HTR-8/SVneo (cell line): ENCODE measurements around the gene BRINP3.
"Not testable (repeated sequence)": the region's sequence is repeated elsewhere in the genome, so short reads cannot be mapped to it uniquely, and the experiment has no call there.

Source experiments
- DNase-seq: peaks from one replicate; pipeline ENCODE4 v3.0.0; 2011; ENCODE audit warnings: low spot score, mixed read lengths; ENCODE audit not compliant: insufficient read length
- FAIRE-seq: peaks from 2 replicates; lab custom pipeline; 2011; peaks lifted over from hg19 to GRCh38; lab: Jason Lieb, UNC

The BRINP3 gene

DNA sequence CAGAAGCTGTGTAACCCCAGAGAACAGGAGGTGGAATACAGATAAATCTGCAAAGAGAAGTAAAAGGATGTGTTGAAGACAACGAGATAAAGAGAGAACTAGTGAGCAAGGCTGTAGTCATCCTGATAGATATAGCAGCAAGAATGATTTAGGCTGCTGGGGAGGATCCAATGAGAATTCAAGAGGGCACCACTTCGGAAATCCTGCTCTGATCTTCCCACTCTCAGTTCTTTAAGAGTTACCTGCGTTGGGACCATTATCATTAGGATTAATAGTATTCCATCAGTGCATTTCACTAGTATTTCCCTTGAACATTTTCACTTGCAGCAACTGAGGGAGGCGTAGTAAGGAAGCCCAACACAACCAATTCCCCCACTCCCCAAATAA lies at the start of gene BRINP3:
TSS of gene BRINP3 (minus strand) at position 103 of the 387 bp plus-strand sequence.
- FAIRE-seq (no peak), DNase-seq (peak; percentile 3)

DNA sequence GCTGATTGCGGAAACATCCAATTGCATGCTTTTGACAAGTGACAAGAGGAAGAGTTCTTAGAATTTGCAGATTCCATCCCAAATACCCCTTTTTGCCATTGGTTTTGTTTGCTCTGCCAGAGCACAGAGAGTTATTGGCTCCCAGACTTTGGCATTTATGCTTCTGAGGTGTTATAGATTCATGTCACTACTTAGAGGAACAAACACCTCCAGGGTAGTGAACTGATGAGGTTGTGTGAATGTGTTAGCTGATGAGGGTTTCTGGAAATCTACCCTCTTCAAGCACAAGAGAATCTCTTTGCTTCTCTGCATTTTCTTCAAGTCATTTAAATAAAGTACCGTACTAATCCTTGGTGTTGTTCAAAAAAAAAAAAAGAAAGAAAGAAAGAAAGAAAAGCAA lies 33.9 kb upstream of the BRINP3 start:
- FAIRE-seq (no peak), DNase-seq (no peak)

DNA sequence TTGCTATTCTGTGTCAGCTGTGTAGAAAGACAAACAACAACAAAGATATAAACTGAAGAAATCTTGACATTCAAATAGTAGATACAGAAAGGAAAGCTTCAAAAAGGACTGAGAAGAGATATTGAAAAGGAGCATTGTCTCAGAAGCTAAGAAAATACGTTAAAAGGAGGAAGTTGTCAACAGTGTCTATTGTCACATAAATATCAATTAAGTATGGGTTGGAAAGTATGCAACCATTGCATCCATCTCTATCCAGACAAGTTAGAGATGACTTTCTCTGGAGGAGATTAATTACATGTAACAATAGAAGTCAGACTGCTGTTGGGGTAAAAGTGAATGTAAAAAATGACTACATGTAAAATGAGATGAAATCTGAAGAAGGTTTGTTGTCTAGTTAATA lies 29.7 kb upstream of the BRINP3 start:
- DNase-seq (no peak), FAIRE-seq (no peak)

DNA sequence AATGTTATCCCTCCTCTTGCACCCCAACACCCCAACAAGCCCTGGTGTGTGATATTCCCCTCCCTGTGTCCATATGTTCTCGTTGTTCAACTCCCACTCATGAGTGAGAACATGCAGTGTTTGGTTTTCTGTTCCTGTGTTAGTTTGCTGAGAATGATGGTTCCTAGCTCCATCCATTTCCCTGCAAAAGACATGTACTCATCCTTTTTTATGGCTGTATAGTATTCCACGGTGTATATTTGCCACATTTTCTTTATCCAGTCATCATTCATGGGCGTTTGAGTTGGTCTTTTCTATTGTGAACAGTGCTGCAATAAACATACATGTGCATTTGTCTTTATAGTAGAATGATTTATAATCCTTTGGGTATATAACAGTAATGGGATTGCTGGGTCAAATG lies 26.9 kb upstream of the BRINP3 start:
- DNase-seq, FAIRE-seq: not testable (repeated sequence)

DNA sequence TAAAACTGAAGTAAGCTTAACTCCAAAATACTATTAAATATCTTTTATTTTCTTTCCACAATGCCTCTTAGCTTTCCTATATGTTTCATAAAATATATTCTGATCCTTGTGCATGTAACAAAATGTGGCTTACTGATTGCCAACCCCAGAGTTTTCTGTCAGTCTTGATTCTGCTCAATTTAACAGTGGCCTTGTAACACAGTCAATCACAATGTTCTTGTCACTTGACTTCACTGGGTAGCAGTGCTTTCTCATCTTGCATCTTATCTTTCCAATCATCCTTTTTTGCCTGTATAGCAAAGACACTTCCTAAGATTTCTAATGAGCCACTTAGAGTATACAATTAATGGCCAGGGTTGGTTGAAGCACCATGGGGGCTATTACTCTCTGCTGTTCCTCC lies 19.9 kb upstream of the BRINP3 start:
- FAIRE-seq (no peak), DNase-seq (no peak)

DNA sequence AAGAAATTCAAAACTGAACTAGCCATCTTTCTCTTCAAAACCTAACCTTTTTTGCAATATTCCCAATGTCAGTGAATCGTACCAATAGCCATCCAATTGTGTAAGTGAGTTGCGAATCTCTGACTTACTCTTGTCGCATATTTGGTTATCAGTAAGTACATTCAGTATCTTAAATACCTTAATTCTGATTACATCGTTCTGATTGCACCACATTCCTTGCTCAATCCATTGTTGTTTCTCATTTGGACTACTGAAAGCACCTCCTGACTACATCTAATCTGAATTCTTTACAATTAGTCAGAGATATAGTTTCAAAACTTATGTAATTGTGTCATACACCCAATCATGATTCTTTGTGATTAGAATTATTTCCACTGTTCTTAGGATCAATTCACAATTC lies 16.8 kb upstream of the BRINP3 start:
- FAIRE-seq (no peak), DNase-seq (no peak)

DNA sequence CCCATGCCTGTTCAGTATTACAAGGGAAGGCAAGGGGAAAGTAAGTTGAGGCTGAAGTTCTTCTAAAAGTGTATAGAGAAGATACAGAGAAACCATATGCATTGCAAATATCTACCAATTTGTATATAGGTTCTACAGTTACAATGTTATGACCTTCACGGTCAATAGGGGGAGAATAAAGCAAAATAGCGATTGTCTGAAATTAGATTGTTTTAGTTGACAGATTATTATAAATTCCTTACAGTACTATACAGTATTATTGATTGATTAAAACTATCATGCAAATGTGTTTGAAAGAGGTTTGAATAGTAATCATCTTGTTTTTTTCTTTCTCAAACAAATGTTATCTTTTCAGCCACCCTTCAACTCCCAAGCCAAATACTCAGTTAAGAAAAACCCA lies 13.7 kb upstream of the BRINP3 start:
- FAIRE-seq: no peak
- DNase-seq: no peak

DNA sequence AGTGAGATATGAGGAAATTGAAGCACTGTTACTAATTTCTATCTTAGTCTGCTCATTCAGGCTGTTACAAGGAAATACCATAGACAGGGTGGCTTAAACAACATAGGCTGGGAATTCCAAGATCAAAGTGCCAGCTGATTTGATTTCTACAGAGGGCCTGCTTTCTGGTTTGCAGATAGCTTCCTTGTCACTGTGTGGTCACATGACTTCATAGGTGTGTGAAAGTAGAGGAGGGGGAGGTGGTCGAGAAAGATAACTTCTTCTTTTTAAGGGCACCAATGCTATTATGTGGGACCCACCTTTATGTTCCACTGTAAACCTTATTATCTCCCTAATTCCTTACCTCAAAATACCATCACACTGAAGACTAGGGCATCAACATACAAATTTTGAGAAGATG lies 6.4 kb upstream of the BRINP3 start:
- FAIRE-seq: no peak
- DNase-seq: no peak

DNA sequence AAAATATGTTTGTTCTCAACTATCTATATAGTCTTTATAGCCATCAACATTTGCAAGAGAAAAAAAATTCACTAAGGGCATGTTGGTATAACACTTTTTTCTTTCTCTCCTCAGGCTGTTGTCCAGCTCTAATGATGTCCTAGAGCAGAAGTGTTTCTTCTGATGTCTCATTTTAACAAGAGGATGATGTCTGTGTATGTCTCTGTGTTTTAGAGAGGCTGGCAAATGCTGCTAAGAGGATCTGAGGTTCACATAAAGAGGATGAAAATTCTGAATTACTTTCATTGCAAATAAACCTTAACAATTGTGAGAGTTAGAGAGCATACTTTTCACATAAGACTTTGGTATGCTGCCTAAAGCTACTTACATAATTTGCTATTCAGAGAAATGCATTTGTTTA lies 2.6 kb upstream of the BRINP3 start:
- FAIRE-seq: no peak
- DNase-seq: no peak

DNA sequence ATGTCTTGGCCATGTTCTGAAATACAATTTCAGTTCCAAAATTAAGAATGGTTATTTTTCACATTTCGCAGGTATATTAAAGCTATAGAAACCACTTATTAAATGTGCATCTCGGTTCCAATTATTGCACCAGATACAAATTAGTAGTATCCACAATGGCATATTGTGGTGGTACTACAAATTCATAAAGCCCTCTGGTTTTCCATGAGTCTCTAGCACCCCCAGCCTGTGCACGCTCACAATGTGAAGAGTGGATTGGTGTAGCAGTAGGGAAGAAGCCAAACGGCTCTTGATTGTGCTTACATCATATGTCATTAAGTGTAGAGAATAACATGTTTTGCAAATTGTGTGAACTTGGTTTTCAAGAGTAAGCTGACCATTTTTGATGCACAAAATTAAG lies 1.9 kb upstream of the BRINP3 start:
- DNase-seq (no peak), FAIRE-seq (no peak)

DNA sequence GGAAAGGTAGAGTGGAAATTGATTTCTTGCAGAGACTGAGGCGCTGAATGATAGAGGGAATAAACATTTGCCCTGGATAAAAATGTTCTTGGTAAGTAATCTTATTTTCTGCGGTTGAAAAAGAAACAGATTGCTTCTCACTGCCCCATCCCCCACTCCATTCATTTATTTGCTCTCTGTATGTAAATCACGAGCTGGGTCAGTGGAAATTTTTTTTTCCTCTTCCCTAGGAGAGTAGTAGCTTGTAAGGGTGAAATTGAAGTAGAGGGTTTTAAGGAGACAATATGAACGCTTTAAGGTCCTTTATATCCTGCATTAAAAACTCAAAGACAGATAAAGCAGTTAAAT lies 1.4 kb upstream of the BRINP3 start:
- no peak for FAIRE-seq
- DNase-seq: no peak

DNA sequence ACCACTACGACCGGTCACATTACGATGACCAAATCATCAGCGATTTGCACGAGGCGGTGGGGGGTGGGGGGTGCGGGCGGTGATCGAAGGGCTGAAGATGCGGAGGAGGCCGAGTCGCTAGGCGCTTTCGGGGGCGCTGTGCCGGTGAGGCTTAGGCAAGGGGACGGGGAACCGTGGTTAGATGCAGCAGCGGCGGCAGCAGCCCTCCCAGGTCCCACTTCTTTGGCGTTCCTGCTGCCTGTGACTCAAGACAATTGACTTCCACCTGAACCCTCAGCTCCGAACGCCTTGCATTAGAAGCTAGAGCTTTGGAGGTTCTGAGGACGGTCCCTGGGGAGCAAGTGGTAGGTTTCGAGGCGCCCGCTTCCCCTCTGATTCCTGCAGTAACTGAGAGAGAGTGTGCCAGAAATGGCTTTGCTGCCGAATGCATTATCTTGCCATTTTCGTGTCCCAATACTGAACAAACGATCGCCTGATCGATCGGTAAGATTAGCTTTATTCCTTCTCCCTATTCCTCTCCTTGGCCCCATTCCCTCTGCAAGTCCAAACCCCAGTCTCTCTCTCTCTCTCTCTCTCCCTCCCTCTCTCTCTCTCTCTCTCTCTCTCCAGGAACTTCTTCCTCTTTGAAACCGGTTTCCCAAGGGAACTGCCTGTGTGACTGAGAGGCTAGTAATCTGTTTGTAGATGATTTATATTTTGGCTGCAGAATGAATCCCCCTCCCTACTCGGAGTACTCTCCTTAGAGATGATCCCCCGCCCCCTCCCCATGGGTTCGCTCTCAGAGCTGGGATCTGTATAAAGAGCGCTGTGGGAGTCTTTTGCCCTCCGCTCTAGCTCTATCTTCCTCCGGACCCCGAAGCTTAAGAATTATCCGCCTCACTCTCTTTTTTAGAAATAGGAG lies 735 bp upstream of the BRINP3 start:
- DNase-seq (peak; percentile 19), FAIRE-seq (peak; percentile 23)

DNA sequence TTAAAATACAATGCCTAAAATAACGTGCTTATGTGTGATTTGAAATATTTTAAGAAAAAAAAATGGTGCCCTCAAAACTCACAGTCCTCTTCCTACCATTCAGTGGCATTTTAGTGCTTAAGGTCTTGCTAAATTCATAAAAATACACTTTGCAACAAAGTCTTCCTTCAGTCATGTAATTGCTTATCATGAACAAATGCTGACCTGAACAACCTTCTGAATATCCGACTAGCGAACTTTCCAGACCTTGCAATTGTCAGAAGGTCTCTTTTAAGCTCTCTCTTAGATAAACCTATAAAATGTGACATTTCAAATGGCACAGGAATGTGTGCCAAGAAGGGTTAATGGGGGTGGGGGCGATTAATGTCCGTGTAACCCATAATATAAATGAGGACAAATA lies 858 bp downstream of the BRINP3 start:
- FAIRE-seq (no peak), DNase-seq (no peak)

DNA sequence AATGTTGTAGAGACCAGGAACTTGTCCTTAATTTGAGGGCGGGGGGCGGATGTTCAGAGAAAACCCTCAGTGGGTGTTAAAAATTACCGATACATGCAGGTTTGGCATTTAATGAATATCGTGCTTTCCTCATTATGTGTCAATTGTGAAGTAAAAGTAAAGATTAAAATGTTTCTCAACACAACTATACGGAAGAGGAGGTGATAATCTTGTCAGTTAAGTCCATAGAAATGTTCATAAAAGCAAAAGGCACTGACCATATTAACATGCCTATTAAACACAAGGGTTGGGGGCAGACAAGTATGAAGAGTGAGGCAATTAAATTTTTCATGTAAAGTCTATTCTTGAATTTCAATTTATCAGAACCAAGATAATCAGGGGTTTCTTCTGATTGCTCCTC lies 1.3 kb downstream of the BRINP3 start:
- FAIRE-seq (no peak), DNase-seq (no peak)

DNA sequence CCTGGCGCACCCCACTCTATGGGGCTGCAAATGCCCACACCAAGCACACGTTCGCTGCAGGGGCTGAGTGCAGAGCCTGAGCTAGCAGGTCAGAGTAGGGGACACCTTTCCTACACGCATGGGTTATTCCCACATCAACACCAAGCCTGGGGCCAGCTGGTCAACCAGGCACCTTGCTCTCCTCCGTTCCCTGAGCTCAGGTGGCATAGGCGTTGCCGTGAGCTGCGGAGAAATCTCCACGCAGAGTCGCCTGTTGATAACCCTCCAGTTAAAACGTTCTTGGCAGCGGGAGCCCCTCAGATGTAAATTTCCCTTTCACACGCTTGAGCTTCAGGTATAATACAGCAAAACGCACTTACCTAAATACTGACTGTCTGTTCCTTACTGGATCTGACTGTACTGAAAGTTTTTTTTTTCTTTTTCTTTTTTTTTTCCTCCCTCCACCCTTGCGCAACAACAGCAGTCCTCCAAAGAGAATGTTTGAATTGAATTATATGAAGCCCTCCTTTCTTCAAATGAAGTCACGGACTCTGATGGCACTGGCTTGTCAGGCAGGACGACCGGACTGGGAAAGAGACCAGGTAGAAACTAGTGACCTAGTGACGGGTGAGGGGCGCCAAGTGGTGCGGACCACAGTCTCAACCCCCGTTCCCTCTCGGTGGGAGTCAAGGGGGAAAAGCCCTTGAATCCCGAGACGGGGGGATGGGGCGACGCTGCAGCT lies 2.1 kb downstream of the BRINP3 start:
- FAIRE-seq: no peak
- DNase-seq: no peak

DNA sequence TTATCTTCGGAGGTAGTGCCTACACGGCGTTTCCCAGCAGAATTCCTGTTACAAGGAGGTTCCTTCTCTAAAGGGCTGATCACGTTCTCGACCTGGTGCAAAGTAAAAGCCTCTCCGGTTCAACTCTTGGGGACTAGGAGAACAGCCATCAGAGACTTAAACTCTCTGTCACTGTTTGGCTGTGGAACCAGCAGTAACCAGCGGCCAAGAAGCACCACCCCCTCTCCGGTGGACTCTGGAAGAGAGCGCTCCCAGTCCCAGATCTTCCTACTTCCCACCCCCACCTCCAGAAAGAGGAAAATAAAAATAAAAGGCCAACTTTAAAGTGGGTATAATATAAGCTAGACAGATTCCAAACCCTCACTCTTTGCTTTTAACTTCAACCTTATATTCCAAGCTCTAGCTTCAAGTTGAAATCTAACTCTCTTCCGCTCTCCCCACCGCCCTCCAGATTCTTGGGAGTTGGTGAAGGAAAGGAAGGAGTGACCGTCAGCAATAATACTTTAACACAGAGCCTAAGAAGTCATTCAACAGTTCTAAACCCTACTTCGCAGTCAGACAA lies 2.9 kb downstream of the BRINP3 start:
- DNase-seq (no peak), FAIRE-seq (no peak)

DNA sequence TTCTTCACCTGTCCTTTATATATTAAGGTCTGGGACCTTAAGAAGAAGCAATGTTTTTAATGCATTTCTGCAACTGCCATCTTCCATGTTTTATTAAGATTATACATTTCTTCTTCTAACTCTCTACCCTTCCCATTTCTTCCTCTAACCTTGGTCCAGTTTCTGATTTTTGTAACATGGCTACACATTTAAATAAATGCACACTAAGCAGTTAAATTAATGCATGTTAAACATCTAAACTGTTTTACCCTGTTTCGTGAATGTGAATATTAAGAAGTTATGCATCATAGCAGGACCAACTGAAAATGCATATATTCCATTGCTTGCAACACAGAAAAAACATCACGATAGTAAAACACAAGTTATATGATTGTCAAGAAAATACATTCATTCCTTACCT lies 3.7 kb downstream of the BRINP3 start:
- no peak for DNase-seq
- FAIRE-seq: no peak

DNA sequence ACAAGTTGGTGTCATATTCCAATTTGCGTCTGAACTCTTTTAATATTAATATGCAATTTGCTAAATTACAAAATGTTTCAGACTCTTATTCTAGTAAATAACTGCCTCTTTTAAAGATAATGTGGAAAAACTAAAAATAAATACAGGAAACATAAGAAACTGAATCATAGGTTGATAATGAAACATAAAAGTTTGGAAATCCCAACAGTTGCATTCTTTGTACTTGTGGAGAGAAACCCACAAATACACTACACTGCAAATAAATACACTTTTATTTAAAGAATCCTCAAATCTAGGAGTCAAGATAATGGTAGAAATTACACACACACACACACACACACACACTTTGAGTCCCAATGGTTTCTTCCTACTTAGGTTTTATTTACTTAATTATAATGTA lies 5.2 kb downstream of the BRINP3 start:
- DNase-seq (no peak), FAIRE-seq (no peak)

DNA sequence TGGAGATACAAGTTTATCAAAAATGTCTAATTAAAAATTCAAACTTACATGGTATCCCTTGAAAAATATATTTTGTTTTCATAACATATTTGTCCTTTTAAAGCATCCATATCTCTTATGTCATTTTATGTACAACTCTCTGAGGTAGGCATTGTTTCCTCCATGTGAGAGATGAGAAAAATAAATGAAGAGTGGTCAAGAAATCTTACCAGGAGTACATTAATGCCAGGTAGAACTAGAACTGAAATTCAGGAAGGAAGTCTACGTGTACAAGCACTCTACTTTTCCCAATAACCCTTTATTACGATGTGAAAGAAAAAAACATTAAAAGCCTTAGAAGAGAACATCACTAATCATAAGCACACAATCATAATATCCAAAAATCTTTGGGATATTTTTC lies 5.6 kb downstream of the BRINP3 start:
- FAIRE-seq: no peak
- no peak for DNase-seq

DNA sequence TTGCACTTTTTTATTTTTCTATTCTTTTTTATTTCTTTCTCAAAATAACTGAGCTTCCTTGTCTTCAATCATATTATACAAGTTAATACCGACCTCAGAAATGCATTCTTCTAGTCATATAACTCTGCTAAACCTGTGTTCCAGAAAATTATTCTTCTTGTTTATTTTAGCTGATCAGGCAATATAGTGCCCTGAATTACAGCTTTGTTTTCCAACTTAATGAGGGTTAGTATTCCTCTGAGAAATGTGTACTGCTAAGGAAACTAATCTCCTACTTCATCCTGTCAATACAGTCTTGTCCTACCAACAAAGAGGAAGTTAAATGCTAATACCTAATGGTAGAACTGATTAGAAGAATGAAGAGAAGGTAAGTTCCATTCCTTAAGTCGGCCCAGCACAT lies 13.0 kb downstream of the BRINP3 start:
- DNase-seq (no peak), FAIRE-seq (no peak)

DNA sequence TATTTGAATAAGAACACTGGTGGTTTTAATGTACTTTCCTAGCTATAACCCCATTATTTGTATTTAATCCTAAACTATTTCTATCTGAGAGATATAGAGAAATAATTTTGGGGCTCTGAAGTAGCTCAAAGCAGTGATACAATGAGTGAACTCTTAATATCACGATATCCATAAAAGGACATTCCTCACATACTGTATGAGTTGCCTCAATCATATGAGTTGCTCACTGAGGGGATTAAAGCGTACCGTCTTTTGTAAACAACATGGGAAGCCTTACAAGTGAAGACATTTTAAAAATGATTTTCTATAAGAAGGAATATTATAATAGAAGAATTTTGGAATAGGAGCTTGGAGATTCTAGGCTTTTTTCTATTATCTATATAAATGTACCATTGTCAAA lies 21.5 kb downstream of the BRINP3 start:
- FAIRE-seq (no peak), DNase-seq (no peak)
